Stimulated activated naive CD8-positive, alpha-beta T cell treated with anti-CD3 and anti-CD28 coated beads, Interleukin-15, amount 100 ng/mL, for 72 hours (primary cell): ENCODE data around the gene COL5A1.

Experiments
- ATAC-seq: fragments of 150-1000 bp; cut with Tn5 transposase; 2 replicates; pipeline ENCODE4 v1.10.0; 2021; ENCODE audit warnings: mild to moderate bottlenecking, moderate library complexity
- DNase-seq, 2 donors: peaks; one replicate each; pipeline ENCODE4 v3.0.0; 2021 to 2022
- H3K27ac Mint-ChIP-seq, 2 donors: one replicate each; pipeline ENCODE4 v1.8.0; 2022; ENCODE audit warnings: mild to moderate bottlenecking in 2 of 2, mixed read lengths in 2 of 2, moderate library complexity in 2 of 2
- H3K27me3 Mint-ChIP-seq: one replicate; pipeline ENCODE4 v1.8.0; 2022; ENCODE audit warnings: mixed read lengths
- H3K4me1 Mint-ChIP-seq: one replicate; pipeline ENCODE4 v1.8.0; 2022; ENCODE audit warnings: mild to moderate bottlenecking, mixed read lengths
- H3K4me3 Mint-ChIP-seq, 2 donors: one replicate each; pipeline ENCODE4 v1.8.0; 2022; ENCODE audit warnings: mild to moderate bottlenecking in 2 of 2, mixed read lengths in 2 of 2, moderate library complexity in 1 of 2
- H3K9me3 Mint-ChIP-seq, 2 donors: one replicate each; pipeline ENCODE4 v1.8.0; 2022; ENCODE audit warnings: mixed read lengths in 2 of 2

The COL5A1 gene

DNA sequence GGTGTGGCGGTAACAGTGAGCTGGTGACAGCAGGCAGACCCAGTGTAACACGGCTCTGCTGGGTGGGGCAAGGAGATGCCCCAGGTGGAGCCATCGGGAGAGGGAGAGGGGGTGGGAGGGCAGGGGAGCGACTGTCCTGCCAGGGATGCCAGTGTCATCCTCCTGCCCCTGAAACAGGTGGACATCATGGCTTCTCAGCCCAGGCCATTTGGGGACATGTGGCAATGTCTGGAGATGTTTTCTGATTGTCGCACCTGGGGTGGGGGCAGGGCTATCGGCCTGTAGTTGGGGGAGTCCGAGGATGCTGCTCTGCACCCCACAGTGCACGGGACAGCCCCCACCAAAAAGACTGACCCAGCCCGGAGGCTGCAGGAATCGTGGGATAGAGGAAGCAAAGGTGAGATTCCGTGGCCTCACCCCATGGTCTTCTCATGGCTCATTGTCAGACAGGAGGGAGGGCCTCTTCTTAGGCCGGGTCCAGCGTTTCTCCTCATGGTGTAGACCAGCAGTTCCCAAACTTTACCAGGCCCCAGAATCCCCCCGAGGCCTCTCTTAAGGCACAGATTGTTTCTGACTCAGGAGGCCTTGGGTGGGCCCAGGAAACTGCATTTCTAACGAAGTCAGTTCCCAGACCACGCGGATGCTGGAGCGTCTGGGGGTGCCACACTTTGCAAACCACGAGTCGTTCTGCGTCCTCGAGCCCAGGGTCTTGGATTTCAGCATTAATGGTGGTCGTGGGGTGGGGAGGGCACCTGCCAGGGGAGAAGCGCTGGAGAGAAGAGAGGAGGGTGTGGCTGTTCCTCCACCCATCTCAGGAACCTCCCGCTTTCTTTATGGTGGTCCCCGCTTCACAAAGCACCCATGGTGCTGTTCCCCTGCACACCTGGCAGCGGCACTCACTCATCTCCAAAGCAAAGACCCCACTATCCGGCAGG is 11.0 kb downstream of the COL5A1 start:
- no peak for ATAC-seq
- no peak overlapping the region for H3K4me3 Mint-ChIP-seq
- H3K4me1 Mint-ChIP-seq = peaks cover 4% of the 10 kb centered on the region
- no peaks in the 10 kb centered on the region for H3K27me3 Mint-ChIP-seq
- no peak for DNase-seq
- H3K9me3 Mint-ChIP-seq = no peaks in the 10 kb centered on the region
- H3K27ac Mint-ChIP-seq = no peak overlapping the region

DNA sequence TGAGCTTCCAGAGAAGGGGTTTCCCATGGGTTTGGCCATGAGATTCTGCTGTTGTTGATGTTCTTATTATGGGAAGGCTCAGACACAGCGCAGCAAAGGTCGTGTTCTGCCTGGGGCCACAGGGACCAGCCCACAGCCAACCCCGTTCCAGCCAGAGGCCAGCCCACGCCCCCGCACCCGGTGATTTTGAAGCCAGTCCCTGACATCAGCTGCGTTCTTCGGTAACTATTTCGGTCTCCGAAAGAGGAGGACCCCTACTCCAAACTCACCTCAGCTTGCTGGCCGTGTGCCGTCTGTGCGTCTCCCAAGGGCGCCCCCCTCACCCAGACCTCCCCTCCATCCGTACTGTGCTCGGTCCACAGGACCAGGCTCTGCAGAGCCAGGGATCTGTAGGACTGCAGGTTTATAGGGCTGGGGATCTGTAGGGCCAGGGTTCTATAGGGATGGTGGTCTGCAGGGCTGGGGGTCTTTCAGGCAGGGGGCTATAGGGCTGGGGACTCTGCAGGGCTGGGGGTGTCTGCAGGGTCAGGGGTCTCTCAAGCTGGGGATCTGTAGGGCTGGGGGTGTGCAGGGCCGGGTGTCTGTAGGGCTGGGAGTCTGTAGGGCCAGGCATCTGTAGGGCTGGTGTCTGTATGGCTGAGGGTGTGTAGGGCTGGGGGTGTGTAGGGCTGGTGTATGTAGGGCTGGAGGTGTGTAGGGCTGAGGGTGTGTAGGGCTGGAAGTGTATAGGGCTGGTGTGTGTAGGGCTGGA is 11.8 kb downstream of the COL5A1 start:
- DNase-seq = no peak
- Mint-ChIP-seq H3K4me3 (no peak overlapping the region), H3K9me3 (no peaks in the 10 kb centered on the region), H3K4me1 (peaks cover 4% of the 10 kb centered on the region), H3K27me3 (no peaks in the 10 kb centered on the region), H3K27ac (no peak overlapping the region)
- ATAC-seq = peak; percentile 18

DNA sequence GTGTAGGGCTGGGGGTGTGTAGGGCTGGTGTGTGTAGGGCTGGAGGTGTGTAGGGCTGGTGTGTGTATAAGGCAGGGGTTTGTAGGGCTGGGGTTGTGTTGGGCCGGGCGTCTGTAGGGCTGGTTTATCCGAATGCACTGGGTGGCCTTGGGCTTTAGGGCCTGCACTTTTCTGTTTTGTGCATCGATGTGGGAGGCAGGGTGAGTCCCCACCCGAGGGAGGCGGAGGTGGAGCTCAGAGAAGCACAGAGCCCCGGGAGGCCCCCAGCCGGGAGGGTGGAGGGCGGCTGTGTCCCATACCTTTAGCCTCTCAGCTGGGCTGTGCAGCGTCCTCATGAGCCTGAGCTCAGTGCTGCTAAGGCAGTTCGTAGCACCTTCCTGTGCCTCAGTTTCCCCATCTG is 13.5 kb downstream of the COL5A1 start:
- no peaks in the 10 kb centered on the region for H3K4me1 Mint-ChIP-seq
- DNase-seq (no peak), ATAC-seq (peak; percentile 34)
- H3K4me3 Mint-ChIP-seq = no peak overlapping the region
- no peaks in the 10 kb centered on the region for H3K27me3 Mint-ChIP-seq
- no peak overlapping the region for H3K27ac Mint-ChIP-seq
- H3K9me3 Mint-ChIP-seq = no peaks in the 10 kb centered on the region

DNA sequence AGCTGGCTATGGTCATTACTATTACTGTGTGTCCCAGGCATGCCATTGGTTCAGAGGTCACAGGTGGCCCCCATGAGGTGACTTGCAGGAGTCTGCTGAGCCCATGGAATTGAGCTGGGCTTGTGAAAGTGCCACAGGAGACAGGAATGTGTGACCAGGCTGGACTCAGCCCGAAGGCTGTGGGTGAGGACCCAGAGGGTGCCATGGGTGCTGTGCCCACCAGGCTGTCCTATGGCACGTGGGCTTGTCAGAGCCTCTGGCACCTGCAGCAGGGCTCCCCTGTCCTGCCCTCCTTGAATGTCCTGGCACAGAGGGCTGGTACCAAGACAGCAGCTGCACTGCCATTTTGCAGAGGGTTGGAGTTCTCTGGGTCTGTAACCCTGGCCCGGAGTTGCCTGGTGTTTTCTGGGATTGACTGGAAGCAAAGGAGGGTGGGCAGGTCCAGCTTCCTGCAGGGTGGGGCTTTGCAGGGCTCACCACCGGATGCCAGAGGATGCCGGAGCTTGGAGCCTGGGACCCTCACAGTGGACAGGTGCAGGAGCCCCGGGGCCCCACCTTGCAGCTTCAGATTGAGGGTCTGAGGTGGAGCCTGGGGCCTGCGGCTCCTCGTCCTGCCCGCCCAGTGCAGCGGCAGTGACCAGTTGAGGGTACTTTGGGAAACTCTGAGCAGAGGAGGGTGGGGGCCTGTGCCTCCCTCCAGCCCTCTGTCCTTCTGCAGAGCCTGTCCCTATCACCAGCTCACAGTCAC is 14.2 kb downstream of the COL5A1 start:
- Mint-ChIP-seq H3K4me3 (no peak overlapping the region), H3K27me3 (no peaks in the 10 kb centered on the region), H3K9me3 (peaks cover 2 to 4% of the 10 kb centered on the region in 2 donors), H3K4me1 (no peaks in the 10 kb centered on the region), H3K27ac (no peak overlapping the region)
- DNase-seq (no peak), ATAC-seq (peak; percentile 41)

DNA sequence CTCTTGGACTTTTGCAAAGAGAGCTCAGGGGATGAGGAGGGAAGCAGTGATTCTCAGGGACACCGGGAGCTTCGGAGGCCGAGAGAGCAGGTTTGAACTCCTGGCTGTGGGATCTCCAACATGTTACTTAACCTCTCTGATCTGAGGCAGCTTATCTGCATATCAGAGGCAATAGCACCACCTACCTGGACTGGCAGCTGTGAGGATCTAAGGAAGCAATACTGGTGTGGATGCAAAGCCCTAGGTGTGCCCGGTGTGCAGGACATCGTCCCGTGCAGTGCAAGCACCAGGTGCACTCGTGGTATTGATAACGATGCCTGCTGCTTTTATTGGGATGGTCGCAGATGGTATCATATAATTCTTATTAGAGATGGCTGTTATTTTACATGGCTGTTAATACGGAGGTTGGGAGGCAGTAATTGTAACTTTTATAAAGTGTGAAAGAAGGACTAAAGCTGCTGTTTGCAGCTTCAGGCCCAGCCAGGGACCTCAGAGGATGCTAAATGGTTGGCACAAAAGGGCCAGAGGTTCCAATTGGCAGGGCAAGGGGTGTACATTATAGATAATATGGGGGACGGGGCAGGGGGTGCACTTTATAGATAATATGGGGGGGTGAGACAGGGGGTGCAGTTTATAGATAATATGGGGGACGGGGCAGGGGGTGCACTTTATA is 14.9 kb downstream of the COL5A1 start:
- Mint-ChIP-seq H3K9me3 (peaks cover 5 to 11% of the 10 kb centered on the region in 2 donors), H3K27me3 (no peaks in the 10 kb centered on the region), H3K4me3 (no peak overlapping the region), H3K27ac (no peak overlapping the region), H3K4me1 (no peaks in the 10 kb centered on the region)
- DNase-seq (no peak), ATAC-seq (no peak)

DNA sequence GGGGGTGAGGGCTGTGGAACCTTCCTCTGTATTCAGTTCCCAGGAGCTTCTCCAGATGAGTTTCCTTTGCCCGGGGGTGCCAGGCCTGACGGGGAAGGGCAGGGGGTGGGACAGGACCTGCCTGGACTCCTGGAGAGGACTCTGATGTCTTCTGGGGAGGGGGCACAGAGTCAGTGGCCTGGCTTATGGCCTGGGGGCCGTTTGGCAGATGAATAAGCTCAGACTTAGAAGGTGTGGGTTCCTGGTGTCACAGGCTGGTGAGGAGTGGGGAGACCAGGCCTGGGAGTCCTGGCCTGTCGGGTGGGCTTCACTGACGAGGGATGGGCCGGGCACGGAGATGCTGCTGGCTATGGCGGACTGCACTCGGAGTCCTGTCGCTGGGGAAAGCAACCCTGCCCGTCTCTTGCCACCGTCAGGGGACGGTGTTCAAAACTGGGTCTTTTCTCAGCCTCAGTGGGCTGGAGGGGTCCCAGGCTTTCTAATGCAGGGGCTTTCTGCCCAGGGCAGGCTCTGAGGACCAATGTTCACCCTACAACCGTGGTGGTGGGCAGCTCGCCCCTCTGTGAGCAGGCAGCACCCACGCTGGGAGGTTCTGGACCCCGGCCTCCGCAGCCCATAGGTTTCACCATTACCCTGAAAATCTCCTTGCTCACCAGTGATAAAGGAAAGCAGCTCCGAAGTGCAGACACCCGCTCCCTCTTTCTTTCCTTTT is 16.2 kb downstream of the COL5A1 start:
- H3K27me3 Mint-ChIP-seq = no peaks in the 10 kb centered on the region
- DNase-seq = no peak
- H3K4me1 Mint-ChIP-seq = no peaks in the 10 kb centered on the region

DNA sequence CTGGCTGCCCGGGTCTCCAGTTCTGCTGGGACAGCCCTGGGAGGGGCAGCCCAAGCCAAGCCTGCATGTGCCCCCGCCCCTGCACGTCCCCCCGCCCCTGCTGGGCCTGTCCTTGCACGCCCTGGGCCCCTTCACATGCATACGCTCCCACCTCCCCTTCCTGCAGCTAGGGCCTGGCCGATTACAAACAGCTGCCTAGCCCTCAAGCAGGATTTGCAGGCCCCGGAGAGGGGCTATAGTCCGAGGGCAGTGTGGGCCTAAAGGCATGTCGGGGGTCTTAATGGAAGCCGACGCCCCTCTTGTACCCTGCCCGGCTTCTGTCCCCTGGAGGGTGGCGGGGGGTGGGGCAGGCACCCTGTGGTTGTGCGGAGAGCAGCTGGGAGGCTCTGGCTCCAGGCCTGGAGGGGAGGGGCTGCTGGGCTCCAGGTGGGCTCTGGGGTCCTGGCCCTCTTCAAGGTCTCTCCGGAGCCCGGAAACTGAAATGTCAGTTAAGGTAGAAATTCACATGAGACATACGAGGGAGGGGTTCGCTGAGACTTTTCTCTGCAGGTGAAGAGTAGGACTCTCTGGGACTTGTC is 16.9 kb downstream of the COL5A1 start:
- ATAC-seq (no peak), DNase-seq (no peak)
- no peaks in the 10 kb centered on the region for H3K4me1 Mint-ChIP-seq
- H3K4me3 Mint-ChIP-seq = no peak overlapping the region
- no peak overlapping the region for H3K27ac Mint-ChIP-seq
- peaks cover 12 to 20% of the 10 kb centered on the region in 2 donors for H3K9me3 Mint-ChIP-seq
- H3K27me3 Mint-ChIP-seq = no peaks in the 10 kb centered on the region

More for the DNA sequence above, 16.2 kb downstream of the COL5A1 start:
- ATAC-seq = no peak
- no peak overlapping the region for H3K27ac Mint-ChIP-seq
- H3K4me3 Mint-ChIP-seq = no peak overlapping the region
- H3K9me3 Mint-ChIP-seq = peaks cover 12 to 20% of the 10 kb centered on the region in 2 donors

DNA sequence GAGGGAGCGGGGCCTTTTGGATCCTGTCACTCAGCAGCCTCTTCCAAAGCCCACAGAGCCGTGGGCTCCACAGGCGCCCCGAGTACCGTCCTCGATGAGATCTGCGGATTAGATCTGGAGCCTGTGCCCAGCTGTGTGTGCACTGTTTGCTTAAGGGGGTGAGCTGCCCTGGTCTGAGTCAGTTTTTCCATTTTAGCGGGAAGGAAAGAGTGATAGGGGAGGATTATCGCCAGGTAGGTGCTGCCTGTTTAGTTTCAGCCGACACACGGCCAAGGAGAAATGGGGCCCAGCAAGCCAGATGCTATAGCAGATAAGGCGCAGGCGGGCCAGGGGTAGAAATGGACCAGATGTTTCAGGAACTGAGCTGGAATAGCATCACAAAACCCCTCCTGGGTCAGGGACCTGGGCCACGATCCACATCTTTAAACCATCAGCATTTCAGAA is 18.1 kb downstream of the COL5A1 start:
- no peak for DNase-seq
- Mint-ChIP-seq H3K4me3 (no peak overlapping the region), H3K27ac (no peak overlapping the region)

DNA sequence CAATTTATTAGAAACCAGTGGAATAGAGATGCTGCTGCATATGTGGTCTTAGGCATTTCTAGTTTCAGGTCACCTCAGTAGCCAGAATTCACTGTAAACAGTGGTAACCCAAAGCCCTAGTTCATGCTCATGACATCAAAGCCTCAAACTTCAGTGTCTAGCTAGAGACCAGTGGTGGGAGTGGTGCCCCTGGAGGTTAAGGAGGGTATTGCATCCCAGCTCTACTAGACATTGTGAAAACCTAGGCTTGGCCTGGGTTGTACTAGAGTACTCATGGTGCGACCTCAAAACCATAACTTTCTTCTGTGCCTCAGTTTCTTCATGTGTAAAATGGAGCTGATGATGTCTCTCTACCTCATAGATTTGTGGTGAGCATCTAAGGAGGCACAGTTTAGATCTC is 18.8 kb downstream of the COL5A1 start:
- Mint-ChIP-seq H3K4me1 (no peaks in the 10 kb centered on the region), H3K9me3 (peaks cover 12 to 20% of the 10 kb centered on the region in 2 donors), H3K27me3 (no peaks in the 10 kb centered on the region), H3K4me3 (no peak overlapping the region), H3K27ac (no peak overlapping the region)
- DNase-seq (no peak), ATAC-seq (no peak)

More for the DNA sequence above, 18.1 kb downstream of the COL5A1 start:
- Mint-ChIP-seq H3K27me3 (no peaks in the 10 kb centered on the region), H3K9me3 (peaks cover 12 to 20% of the 10 kb centered on the region in 2 donors), H3K4me1 (no peaks in the 10 kb centered on the region)
- ATAC-seq = no peak

DNA sequence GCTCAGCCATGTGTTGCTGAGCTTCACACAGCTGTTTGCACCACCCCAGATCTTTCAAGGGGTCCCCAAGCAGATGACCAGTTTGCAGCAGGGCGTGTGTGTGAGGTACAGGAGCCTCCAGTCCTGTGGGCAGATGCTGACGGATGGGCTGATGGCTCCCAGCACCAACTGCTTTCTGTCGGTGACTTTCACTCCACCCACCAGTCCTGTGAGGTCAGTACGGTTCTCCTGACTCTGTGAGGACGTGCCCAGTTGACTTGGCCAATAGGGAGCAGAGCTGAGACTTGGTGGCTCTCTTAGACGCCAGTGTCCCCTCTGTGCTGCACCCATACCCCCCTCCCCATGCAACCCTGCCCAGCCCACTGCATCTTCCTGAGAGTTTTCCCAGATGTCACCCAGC is 19.7 kb downstream of the COL5A1 start:
- no peak for ATAC-seq

DNA sequence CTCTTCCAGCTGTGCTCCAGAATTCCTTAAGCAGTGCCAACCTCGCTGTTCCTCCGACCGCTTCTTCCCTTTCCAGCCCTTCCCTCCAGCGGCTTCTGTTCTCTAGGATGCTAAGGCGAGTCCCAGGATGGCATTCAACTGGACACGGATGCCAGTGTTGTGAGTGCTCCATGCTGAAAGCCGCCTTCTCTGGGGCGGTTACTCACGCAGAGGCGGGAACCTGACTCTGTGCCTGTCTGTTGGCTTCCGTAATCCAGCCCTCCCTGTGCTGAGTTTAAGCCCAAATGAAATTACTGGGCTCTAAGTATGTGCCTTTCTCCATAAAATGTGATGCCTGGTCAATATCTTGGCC is 20.2 kb downstream of the COL5A1 start:
- ATAC-seq (no peak), DNase-seq (no peak)
- H3K4me3 Mint-ChIP-seq = no peak overlapping the region

More for the DNA sequence above, 19.7 kb downstream of the COL5A1 start:
- no peak overlapping the region for H3K4me3 Mint-ChIP-seq
- no peaks in the 10 kb centered on the region for H3K27me3 Mint-ChIP-seq
- H3K4me1 Mint-ChIP-seq = peaks cover under 1% of the 10 kb centered on the region
- no peak overlapping the region for H3K27ac Mint-ChIP-seq
- no peak for DNase-seq
- peaks cover 12 to 20% of the 10 kb centered on the region in 2 donors for H3K9me3 Mint-ChIP-seq

DNA sequence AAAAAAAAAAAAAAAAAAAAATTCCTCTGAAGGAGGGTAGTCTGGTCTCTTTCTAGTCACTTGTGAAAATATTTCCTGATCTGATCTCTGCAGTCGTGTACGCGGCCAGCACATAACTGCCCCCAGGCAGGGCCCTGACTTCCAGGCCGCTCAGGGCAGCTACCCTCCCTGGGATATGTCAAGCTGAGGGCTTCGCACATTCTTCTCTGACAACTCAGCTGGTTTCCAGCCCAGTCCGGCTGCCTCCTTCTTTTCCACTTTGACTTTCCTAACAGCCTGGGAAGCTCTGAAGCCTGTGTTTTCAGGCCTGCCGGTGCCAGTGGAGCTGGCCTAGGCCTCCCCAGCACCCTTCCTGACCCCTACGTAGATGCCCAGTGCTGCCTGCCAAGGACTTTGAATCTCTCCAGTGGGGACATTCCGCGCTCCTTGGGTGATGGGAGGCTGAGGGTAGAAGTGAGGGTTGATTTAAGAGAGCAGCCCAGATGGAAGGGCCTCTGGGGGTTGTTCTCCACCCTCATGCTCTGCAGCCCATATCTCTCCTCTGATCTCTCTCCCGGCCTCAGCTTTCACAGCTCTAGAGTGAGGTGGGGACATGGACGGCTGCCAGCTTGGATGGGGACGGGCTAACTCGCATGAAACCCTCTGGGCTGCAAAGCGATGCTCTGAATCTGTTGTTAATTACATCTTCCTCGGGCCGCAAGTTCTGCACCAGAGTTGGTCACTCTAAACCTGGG is 20.7 kb downstream of the COL5A1 start:
- Mint-ChIP-seq H3K4me1 (peaks cover 5% of the 10 kb centered on the region), H3K9me3 (peaks cover 12 to 20% of the 10 kb centered on the region in 2 donors)

More for the DNA sequence above, 20.2 kb downstream of the COL5A1 start:
- H3K9me3 Mint-ChIP-seq = peaks cover 12 to 20% of the 10 kb centered on the region in 2 donors
- no peak overlapping the region for H3K27ac Mint-ChIP-seq
- H3K4me1 Mint-ChIP-seq = peaks cover 5% of the 10 kb centered on the region
- no peaks in the 10 kb centered on the region for H3K27me3 Mint-ChIP-seq

DNA sequence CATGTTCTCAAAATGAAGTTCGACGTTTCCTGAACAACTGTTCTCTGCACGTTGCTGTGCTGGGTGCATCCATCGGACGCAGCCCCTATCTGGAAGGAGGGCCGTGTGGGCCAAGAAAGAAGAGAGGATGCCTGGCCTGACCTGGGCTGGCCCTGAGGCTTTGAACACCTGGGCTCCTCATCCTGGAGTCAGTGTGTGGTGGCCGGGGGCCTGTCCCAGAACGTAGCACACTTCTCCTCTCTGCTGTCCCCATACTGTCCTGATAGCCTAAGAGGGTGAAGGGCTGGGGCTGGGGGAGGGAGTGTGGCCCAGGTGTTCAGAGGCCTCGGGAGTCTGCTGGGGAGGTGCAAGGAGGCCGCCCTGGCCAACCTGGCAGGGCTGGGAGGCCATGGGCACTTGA is 21.5 kb downstream of the COL5A1 start:
- H3K9me3 Mint-ChIP-seq = peaks cover 12 to 20% of the 10 kb centered on the region in 2 donors
- H3K4me1 Mint-ChIP-seq = peaks cover 5% of the 10 kb centered on the region
- H3K27ac Mint-ChIP-seq = no peak overlapping the region
- no peak overlapping the region for H3K4me3 Mint-ChIP-seq
- H3K27me3 Mint-ChIP-seq = no peaks in the 10 kb centered on the region
- DNase-seq = no peak
- ATAC-seq = no peak

More for the DNA sequence above, 20.7 kb downstream of the COL5A1 start:
- no peak for ATAC-seq
- no peak overlapping the region for H3K27ac Mint-ChIP-seq
- H3K27me3 Mint-ChIP-seq = no peaks in the 10 kb centered on the region
- no peak overlapping the region for H3K4me3 Mint-ChIP-seq
- no peak for DNase-seq
